ENCODE results near the gene SETD2.
"Not testable (repeated sequence)": the region's sequence is repeated elsewhere in the genome, so short reads cannot be mapped to it uniquely, and the experiment has no call there.

Gene SETD2, protein sequence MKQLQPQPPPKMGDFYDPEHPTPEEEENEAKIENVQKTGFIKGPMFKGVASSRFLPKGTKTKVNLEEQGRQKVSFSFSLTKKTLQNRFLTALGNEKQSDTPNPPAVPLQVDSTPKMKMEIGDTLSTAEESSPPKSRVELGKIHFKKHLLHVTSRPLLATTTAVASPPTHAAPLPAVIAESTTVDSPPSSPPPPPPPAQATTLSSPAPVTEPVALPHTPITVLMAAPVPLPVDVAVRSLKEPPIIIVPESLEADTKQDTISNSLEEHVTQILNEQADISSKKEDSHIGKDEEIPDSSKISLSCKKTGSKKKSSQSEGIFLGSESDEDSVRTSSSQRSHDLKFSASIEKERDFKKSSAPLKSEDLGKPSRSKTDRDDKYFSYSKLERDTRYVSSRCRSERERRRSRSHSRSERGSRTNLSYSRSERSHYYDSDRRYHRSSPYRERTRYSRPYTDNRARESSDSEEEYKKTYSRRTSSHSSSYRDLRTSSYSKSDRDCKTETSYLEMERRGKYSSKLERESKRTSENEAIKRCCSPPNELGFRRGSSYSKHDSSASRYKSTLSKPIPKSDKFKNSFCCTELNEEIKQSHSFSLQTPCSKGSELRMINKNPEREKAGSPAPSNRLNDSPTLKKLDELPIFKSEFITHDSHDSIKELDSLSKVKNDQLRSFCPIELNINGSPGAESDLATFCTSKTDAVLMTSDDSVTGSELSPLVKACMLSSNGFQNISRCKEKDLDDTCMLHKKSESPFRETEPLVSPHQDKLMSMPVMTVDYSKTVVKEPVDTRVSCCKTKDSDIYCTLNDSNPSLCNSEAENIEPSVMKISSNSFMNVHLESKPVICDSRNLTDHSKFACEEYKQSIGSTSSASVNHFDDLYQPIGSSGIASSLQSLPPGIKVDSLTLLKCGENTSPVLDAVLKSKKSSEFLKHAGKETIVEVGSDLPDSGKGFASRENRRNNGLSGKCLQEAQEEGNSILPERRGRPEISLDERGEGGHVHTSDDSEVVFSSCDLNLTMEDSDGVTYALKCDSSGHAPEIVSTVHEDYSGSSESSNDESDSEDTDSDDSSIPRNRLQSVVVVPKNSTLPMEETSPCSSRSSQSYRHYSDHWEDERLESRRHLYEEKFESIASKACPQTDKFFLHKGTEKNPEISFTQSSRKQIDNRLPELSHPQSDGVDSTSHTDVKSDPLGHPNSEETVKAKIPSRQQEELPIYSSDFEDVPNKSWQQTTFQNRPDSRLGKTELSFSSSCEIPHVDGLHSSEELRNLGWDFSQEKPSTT (N-terminal part only)

DNA sequence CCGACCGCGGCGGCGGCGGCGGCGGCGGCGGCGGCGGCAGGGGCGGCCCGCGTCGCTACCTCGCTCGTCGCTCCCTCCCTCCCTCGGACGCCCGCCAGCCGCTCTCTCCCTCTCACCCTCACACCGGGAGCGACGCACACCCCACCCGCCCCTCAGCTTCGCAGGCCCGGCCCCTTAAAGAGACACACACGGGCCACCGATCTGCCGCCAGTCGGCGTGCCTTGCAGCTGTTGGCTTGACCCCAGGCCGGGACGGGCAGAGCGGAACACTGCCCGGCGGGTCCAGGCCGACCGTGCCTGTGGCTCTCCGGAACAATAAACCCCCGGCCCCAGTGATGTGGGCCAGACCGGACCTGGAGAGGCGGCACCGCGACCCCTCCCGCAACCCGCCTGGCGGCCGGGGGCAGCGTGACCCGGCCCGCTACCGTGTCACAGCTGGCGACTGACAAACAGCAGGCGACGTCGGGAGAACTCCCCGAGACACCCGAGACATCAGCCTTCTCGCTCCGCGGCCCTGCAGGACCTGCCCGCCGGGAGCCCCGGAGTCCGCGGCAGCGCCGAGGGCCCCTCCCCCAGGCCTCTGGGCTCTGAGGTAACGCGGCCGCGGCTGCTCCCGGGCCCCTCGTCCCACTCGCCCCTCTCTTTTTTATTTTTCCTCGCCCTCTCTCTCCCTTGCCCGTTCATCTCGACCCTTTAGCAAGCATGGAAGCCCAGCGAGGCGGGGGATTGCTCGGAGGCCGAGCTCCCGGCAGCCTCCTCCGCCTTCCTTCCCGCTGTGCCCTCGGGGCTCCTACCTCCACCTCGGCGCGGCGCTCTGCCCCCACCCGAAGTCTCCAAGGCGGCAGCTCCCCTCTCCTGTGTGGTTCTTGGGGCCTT, at the start of gene SETD2:
Gene SETD2 (minus strand): TSS at position 107 of the 875 bp plus-strand sequence. CDS start 189 bp downstream, outside the sequence.
- DNase-seq = peak; percentile 88 to 94 (median 90)

DNA sequence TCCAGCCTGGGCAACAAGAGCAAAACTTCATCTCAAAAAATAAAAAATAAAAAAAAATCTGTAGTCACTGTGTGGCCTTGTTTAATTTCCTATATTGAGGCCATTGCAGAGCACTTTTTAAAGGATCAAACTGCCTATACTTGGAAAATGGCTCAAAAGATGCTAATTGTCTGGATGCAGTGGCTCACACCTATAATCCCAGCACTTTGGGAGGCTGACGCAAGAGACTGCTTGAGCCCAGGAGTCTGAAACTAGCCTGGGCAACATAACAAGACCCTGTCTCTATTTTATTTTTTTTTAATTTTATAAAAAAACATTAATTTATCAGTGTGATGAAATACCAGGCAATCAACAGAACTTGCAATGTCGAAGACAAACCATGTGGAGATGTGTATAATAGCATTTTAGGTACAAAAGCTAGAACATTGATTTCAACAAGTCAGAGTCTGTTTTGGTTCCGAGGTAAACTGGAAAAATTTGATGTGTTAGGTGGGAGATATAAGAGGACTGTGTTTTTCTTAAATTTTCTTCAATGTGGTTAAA, 47.0 kb upstream of the SETD2 start:
- DNase-seq = no peak

DNA sequence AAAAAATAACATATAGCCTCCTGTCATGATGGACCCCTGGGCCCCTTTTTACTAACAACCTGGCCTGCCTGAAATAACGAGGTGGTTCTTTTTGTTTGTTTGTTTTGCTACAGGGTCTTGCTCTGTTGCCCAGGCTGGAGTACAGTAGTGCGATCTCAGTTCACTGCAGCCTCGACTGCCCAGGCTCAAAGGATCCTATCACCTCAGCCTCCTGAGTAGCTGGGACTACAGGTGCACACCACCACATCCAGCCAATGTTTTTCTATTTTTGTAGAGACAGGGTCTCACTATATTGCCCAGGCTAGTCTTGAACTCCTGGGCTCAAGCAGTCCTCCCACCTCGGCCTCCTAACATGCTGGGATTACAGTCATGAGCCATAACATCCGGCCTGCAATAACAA, 42.1 kb upstream of the SETD2 start:
- DNase-seq = not testable (repeated sequence)

DNA sequence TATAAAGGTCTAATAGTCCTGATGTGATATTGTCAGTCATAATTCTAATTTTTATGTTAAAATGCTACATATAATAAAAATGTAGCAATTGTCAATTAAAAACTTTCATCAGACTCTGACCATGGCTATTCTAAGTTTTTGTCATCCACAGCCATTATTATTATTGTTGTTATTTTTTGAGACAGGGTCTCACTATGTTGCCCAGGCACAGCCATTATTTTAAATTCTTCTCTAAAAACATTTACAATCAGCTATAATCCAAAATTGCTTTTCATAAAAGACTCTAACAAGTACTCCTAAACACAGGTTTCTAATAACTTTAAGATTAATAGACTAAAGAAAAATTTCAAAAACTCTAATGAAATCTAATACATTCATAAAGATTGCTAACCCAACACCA, 41.0 kb upstream of the SETD2 start:
- no peak for DNase-seq

DNA sequence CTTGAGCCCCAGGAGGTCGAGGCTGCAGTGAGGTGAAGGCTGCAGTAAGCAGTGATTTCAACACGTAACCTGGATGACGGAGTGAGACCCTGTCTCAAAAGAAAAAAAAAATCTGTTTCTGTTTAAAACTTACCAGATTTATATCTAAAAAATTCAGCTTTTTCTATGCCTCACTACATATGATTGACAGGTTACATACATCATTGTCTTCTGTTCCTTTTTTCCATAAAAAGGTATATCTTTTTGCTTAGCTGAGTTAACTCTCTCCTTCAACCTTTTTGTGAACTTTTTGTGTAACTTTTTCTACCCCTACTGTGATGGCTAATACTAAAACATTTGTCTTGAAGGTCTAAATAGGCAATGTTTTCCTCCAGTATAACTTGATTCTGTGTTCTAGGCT, 38.6 kb upstream of the SETD2 start:
- DNase-seq = no peak

DNA sequence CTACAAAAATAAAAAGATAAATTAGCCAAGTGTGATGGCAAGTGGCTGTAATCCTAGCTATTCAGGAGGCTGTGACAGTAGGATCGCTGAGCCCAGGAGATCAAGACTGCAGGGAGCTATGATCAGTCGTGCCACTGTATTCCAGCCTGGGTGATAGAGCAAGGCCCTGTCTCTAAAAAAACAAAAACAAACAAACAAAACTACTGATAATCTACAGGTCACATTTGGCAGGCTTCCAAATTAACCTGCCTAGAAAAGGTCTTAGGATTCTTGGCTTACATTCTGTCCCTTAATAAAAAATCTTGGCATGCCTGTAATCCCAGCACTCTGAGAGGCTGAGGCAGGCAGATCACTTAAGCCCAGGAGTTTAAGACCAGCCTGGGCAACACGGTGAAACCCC, 33.4 kb upstream of the SETD2 start:
- DNase-seq = no peak

DNA sequence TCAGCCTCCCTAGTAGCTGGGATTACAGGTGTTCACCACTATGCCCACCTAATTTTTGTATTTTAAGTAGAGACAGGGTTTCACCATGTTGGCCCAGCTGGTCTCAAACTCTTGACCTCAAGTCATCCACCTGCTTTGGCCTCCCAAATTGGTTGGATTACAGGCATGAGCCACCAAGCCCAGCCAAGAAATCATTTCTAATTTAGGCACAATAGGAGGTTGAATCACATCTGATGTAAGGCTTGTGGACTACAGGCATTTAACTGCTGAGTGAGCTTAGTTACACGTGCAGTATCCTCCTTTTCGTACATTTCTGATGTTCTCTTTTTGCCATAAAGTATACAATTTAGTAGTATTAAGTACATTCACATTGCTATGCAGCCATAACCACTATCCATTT, 31.1 kb upstream of the SETD2 start:
- no peak for DNase-seq

DNA sequence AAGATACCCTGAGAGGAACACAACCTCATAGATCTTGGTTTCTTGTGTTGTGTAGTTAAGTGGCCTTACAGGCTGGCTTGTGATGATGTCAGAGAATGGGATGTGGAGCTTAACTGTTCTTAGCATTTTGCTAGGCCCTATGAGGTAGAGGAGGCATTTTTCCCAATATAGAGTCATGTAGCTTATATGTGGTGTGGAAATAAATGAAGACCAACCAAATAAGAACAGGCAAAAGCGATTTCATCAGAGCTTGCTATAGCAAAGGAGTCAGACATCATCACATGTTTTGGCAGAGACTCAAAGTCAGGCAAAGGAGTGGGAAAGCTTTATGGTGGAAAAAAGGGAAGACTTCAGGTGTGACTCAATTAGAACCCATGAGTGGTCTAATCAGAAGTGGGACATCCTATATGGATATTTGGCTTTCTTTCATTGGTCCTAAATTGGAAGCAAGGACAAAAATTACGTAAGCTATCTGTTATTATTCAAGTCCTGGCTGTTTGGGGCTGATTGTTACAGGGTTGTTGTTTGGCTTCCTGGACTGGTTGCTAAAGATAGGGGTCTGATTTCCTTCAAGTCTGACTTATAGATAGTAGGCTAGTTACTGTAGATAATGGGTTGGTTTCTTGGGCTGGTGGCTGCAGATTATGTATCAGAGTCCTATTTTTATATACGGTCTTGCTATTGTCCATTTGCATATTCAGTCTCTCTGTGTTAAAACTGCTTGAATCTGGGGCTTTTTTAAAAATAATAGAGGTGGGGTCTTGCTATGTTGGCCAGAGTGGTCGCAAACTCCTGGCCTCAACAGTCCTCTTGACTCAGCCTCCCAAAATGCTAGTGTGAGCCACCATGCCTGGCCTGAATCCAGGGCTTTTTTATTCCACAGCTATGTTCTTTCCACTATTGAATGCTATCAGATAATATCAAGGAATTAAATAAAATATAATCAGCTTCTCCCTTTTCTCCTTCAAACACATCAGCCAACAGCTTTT, 30.3 kb upstream of the SETD2 start:
- DNase-seq = peak in 1 of 3 donors; percentile 3

DNA sequence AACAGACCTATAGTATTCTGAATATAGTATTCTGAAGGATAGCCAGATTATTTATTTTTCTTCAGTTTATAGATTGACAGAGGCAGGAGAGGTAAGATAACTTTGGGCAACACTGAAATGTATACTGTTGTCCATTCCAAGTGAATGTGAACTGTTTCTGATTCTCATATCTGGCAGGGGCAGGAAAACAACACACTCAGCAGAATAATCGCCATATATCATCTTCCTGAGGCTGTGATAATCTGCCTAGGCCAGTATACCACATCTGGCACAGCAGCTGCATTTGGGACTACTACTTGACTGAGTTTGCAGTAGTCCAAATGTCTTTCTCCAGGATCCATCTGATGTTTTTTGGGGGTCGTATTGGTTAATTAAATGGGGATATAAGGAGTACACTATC, 22.4 kb upstream of the SETD2 start:
- DNase-seq = no peak

DNA sequence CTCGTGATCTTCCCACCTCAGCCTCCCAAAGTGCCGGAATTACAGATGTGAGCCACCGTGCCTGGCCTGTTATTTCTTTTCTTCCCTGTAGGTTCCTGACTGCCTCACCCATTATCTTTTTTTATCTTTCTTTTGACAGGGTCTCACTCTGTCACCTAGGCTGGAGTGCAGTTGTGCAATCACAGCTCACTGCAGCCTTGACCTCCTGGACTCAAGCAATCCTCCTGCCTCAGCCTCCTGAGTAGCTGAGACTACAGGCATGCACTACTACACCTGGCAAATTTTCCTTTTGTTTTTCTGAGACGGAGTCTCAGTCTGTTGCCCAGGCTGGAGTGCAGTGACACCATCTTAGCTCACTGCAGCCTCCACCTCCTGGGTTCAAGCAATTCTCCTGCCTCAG, 17.8 kb upstream of the SETD2 start:
- DNase-seq = not testable (repeated sequence)

DNA sequence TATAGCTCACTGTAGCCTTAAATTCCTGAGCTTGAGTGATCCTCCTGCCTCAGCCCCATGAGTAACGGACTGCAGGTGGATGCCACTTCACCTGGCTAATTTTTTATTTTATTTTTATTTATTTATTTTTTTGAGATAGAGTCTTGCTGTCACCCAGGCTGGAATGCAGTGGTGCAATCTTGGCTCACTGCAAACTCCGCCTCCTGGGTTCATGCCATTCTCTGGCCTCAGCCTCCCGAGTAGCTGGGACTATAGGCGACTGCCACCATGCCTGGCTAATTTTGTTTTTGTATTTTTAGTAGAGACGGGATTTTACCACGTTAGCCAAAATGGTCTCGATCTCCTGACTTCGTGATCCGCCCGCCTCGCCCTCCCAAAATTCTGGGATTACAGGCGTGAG, 16.1 kb upstream of the SETD2 start:
- not testable (repeated sequence) for DNase-seq

DNA sequence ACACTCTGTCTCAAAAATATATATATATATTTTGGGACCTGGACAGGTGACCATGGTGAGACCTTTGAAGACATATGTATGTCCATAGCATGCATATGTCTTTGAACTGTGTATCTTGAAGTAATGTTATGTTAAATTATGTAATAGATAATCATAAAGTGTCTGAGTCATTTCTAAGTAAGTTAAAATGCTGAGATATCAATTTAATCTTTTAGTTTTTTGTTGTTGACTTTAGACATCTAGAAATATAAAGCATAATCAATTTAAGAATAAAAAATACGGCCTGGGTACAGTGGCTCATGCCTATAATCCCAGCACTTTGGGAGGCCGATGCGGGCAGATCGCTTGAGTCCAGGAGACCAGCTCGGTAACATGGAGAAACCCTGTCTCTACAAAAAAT, 12.7 kb upstream of the SETD2 start:
- no peak for DNase-seq

DNA sequence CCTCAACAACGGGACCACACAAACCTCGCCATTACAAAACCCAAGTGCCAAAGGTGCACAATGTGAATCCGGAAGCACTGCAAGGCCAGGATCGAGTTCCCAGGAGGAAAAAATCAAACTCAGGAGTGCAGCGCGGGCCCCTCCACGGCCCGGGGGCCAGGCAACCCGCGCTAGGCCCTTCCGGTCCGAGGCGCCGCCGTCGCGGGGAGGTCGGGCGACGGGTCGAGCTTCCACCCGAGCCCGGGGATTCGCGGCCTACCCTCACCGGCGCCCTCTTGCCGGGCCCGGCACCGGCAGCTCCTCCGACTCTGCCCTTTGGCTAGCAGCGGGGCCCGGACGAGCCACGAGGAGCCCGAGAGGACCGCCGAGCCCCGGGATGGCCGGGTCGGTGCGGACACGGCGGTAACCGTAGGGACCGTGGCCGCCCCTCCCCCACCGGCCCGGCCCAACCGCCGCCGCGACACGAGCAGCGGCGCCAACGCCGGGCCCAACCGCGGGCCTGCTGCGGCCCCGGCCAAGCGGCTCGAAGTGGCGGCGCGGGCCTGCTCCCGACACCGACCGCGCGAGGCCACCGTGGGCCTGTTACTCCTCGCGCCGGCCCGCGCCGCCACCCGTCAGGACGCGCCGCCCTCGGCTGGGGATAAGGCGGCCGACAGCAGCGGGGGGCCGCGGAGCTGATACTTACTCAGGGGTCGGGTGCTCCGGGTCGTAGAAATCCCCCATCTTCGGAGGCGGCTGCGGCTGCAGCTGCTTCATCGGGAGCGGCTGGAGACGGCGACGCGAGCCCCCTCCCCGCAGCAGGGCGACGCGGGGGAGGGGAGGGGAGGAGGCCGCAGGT, 525 bp downstream of the SETD2 start:
- peak; percentile 43 to 81 (median 64) for DNase-seq

DNA sequence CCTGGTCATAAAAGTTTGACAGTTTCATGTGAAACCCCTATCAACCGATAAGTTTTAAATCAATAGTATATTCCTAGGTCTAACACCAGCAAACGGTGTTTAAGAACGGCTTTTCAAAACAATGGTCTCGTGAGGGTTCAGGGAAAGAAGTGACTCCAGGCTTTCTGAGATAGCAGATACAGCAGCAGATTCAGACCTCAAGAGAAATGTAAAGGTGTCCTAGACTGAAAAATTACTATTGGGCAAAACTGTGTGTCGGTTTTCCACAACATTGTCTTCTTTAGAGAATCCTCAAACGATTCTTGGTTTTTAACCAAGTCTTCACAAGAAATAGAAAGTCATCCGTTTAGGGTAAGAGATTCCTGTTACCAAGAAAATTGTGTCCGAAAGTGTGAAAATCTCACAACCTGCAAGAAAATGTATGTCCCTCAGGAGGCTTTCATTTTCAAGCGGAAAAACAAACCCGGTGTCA, 1.2 kb downstream of the SETD2 start:
- no peak for DNase-seq

DNA sequence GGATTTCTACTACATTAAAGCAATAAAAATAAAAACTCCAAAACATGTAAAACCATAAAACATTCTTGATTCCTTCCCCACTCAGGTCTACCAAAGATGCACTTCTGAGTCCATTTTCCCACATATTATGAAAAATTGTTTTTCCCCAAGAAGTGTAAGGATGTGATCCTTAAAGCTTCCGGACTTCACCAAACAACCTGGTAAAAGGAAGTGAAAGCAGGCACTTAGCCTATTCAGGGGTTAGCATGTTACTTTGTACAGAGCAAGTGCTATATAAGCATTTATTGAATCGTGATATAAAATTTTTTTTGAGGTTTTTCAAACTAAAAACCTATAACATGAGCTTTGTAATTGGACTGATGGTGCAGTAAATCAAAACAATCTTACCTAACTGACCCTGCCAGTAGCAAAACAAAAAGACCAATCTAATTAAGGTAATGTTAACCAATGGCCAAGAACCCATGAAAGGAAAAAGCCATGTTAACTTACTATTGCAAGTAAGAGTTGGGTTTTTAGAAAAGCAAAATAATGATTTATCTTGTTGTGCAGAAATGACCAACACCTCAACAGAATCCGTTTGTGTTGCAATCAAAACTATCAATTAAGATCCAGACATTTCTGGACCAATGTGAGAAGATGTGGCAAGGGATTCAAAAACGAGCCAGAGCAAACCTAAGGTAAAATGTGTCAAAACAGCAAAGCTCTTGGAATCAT, 1.8 kb downstream of the SETD2 start:
- peak; percentile 54 to 76 (median 67) for DNase-seq

DNA sequence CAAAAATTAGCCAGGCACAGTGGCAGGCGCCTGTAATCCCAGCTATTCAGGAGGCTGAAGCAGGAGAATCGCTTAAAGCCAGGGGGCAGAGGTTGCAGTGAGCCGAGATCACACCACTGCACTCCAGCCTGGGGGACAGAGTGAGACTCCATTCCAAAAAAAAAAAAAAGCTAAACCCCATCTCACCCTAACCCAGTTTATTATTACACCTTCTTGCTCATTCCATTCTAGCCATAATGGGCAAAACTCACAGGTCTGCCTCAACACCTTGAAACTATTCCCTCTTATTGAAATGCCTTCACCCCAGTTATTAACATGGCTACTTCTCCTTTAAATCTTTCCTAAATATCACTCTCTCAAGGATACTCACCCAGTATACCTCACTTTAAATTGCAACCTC, 4.1 kb downstream of the SETD2 start:
- DNase-seq = no peak

DNA sequence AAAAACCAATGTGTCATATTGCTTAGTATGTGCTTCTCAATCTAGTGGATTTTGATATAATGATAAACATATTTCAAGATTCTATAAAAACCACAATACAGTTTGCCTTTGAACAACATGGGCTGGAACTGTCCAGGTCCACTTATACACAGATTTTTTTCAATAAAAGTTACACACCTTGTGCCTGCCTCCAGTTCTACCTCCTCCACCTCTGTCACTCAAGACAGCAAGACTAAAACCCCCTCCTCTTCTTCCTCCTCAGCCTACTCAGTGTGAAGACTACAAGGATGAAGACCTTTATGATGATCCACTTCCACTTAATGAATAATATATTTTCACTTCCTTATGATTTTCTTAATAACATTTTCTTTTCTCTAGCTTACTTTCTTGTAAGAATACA, 5.7 kb downstream of the SETD2 start:
- no peak for DNase-seq

DNA sequence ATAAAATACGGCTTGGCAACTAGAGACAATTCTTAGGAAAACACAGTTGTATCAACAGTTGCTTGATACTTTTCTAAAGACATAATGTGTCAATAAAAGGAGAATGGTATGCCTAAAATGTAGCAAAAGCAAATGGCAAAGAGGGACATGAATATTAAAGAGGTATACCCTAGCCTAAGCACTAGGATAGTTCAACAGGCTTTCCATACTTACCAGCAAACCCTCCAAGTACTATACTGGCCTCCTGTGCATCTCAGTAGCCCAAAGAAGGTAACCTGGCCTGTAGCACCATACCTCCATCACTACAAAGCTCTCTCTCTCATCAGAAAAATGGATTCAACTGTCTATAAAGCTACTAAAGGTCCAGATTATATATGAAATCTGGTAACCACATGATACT, 7.5 kb downstream of the SETD2 start:
- DNase-seq = no peak

DNA sequence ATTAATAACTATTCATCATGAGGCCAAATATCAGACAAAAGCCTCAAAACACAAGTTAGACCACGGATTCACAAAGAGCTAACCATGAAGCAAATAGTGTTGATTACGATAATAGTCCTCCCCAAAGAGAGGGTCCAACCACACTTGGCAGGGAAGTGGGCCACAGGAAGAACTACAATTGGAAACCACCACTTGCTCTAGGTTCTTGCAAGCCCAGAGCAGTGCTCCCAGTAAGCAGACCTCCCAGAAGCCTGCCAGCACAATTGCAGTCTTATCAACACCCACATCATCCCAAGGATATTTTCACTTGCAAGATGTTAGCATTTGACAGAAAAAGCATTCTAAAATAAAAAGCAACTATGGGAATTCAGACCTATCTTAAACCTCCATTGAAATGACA, 11.3 kb downstream of the SETD2 start:
- DNase-seq = no peak

Measured in suppressor macrophage treated with lipopolysaccharide for 1 hour (primary cell).